GM12891 (cell line): Measurements from ENCODE around the gene SLC16A4.

Source experiments
- POLR2A ChIP-seq: IDR thresholded peaks from 2 replicates; pipeline ENCODE4 v1.6.1; 2011; ENCODE audit warnings: low read depth, low read length, control low read depth
- POLR2AphosphoS5 ChIP-seq: IDR thresholded peaks from 2 replicates; pipeline ENCODE4 v1.6.1; 2011; ENCODE audit warnings: low read depth, low read length, control low read depth
- TAF1 ChIP-seq: IDR thresholded peaks from 2 replicates; pipeline ENCODE4 v1.6.1; 2011; ENCODE audit warnings: low read depth, low read length, control low read depth

DNA sequence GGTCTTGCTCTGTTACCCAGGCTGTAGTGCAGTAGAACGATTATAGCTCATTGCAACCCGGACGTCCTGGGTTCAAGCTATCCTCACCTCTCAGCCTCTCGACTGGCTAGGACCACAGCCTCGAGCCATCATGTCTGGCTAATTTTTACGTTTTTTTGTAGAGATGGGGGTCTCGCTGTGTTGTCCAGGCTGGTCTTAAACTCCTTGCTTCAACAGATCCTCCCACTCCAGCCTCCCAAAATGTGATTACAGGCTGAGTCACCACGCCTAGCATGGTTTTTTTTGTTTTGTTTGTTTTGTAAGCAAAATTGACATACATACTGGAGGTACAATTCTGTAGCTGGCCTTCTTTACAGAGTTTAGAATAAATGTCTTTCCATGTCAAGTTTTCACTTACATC lies 17.7 kb upstream of the SLC16A4 start:
- TF ChIP-seq POLR2AphosphoS5: no peak
- no peak for TF ChIP-seq POLR2A
- no peak for TF ChIP-seq TAF1
